H1 (cell line): ENCODE measurements around the gene RIF1. TPM values are rescaled to one million over a fixed set of nuclear protein-coding genes. Genes with fewer than 3 reads are reported as not detected.

ENCODE experiments used
- CTCF ChIA-PET: fragments of 300-600 bp; sonication (Branson Sonifier 250); formaldehyde crosslinking; loops from one replicate; lab custom pipeline; 2021; ENCODE audit not compliant: partially characterized antibody; lab: Charles Lee
- POLR2A ChIA-PET: fragments of 300-600 bp; sonication (Branson Sonifier 250); formaldehyde crosslinking; loops from one replicate; lab custom pipeline; 2021; ENCODE audit warnings: inconsistent platforms; ENCODE audit not compliant: partially characterized antibody; lab: Charles Lee
- DNase-seq, 2 experiments: peaks; one replicate each; pipeline versions ENCODE4 v3.0.0 to v3.0.0-alpha.2; 2010 to 2022; ENCODE audit warnings: low spot score in 2 of 2, low read depth in 1 of 2, mixed read lengths in 1 of 2
- FAIRE-seq: peaks from 2 replicates; lab custom pipeline; 2011; peaks lifted over from hg19 to GRCh38; lab: Jason Lieb, UNC
- H2AFZ ChIP-seq: 2 replicates; pipeline ENCODE4 v1.8.1; 2012; ENCODE audit warnings: low read length, inconsistent platforms
- H2AK5ac ChIP-seq: 2 replicates; pipeline ENCODE4 v1.6.1; 2013; ENCODE audit warnings: low read depth, low read length
- H2BK120ac ChIP-seq: replicated peaks from 2 replicates; pipeline ENCODE3; 2013; ENCODE audit warnings: low read depth, low read length, inconsistent platforms
- H2BK12ac ChIP-seq: 2 replicates; pipeline ENCODE4 v1.6.1; 2013; ENCODE audit warnings: low read depth, low read length
- H2BK15ac ChIP-seq: 2 replicates; pipeline ENCODE4 v1.6.1; 2013; ENCODE audit warnings: low read length
- H2BK20ac ChIP-seq: 2 replicates; pipeline ENCODE4 v1.6.1; 2013; ENCODE audit warnings: low read length
- H2BK5ac ChIP-seq: 2 replicates; pipeline ENCODE4 v1.6.1; 2013; ENCODE audit warnings: low read depth, low read length
- H3K14ac ChIP-seq: 2 replicates; pipeline ENCODE4 v1.6.1; 2013; ENCODE audit warnings: inconsistent platforms; ENCODE audit not compliant: insufficient read length
- H3K18ac ChIP-seq: 2 replicates; pipeline ENCODE4 v1.6.1; 2013; ENCODE audit warnings: low read length; ENCODE audit errors: extremely low read depth
- H3K23ac ChIP-seq: 2 replicates; pipeline ENCODE4 v1.6.1; 2013; ENCODE audit warnings: inconsistent platforms; ENCODE audit not compliant: insufficient read length
- H3K23me2 ChIP-seq: 2 replicates; pipeline ENCODE4 v1.6.1; 2013; ENCODE audit warnings: low read depth, low read length
- H3K27ac ChIP-seq: 2 replicates; pipeline ENCODE4 v1.6.1; 2011; ENCODE audit warnings: low read depth, low read length, inconsistent platforms
- H3K27me3 ChIP-seq, 4 experiments: replicated peaks in 1 of 4; 1 replicate in 1 of 4; 2 replicates in 3 of 4; pipeline versions ENCODE4 v1.6.1 to v1.8.1; 2011 to 2013; ENCODE audit warnings: low read length in 3 of 4, mild to moderate bottlenecking in 3 of 4, inconsistent platforms in 2 of 4, mixed read lengths in 2 of 4, moderate library complexity in 1 of 4; ENCODE audit not compliant: control insufficient read depth in 3 of 4, insufficient read depth in 3 of 4; ENCODE audit errors: extremely low read depth in 1 of 4
- H3K36me3 ChIP-seq, 4 experiments: 2 replicates each; pipeline versions ENCODE4 v1.6.1 to v1.8.1; 2011 to 2013; ENCODE audit warnings: mild to moderate bottlenecking in 4 of 4, low read length in 3 of 4, moderate library complexity in 2 of 4, control low read depth in 1 of 4, inconsistent platforms in 1 of 4; ENCODE audit not compliant: insufficient read depth in 4 of 4, control insufficient read depth in 2 of 4
- H3K4ac ChIP-seq: replicated peaks from 2 replicates; pipeline ENCODE3; 2013; ENCODE audit warnings: low read length, low read depth, mixed read lengths, inconsistent platforms; ENCODE audit not compliant: insufficient read length
- H3K4me1 ChIP-seq, 4 experiments: replicated peaks in 1 of 4; 1 replicate in 1 of 4; 2 replicates in 3 of 4; pipeline versions ENCODE4 v1.6.1 to v1.8.1; 2011 to 2013; ENCODE audit warnings: low read length in 3 of 4, inconsistent platforms in 2 of 4, mixed read lengths in 1 of 4; ENCODE audit not compliant: insufficient read depth in 4 of 4, control insufficient read depth in 3 of 4
- H3K4me2 ChIP-seq, 2 experiments: 2 replicates each; pipeline versions ENCODE4 v1.6.1 to v1.8.1; 2011 to 2013; ENCODE audit warnings: low read depth in 2 of 2, low read length in 2 of 2, control low read depth in 1 of 2, inconsistent platforms in 1 of 2, mild to moderate bottlenecking in 1 of 2; ENCODE audit not compliant: insufficient read depth in 1 of 2
- H3K4me3 ChIP-seq, 4 experiments: fragments of 200-600, 300-600 bp in 1 of 4; sonication (generic), shearing (Covaris generic), sonication (Bioruptor Twin) in 1 of 4; 2 replicates each; pipeline versions ENCODE4 v1.5.1 to v1.8.1; 2011 to 2016; ENCODE audit warnings: low read length in 4 of 4, low read depth in 3 of 4, control low read depth in 2 of 4, inconsistent platforms in 2 of 4, mild to moderate bottlenecking in 2 of 4, mixed read lengths in 1 of 4, moderate library complexity in 1 of 4; ENCODE audit not compliant: insufficient read depth in 2 of 4; ENCODE audit errors: extremely low read depth in 1 of 4
- H3K56ac ChIP-seq: replicated peaks from 2 replicates; pipeline ENCODE3; 2013; ENCODE audit warnings: low read depth, mild to moderate bottlenecking, mixed read lengths, low read length, inconsistent platforms; ENCODE audit not compliant: insufficient read length
- H3K79me1 ChIP-seq: 2 replicates; pipeline ENCODE4 v1.6.1; 2013; ENCODE audit warnings: low read depth, low read length, control low read depth
- H3K79me2 ChIP-seq, 2 experiments: 2 replicates each; pipeline versions ENCODE4 v1.6.1 to v1.8.1; 2012 to 2013; ENCODE audit warnings: low read length in 2 of 2, mild to moderate bottlenecking in 2 of 2, inconsistent platforms in 1 of 2; ENCODE audit not compliant: insufficient read depth in 2 of 2, control insufficient read depth in 1 of 2
- H3K9ac ChIP-seq, 4 experiments: replicated peaks in 1 of 4; 1 replicate in 1 of 4; 2 replicates in 3 of 4; pipeline versions ENCODE4 v1.6.1 to v1.8.1; 2011 to 2013; ENCODE audit warnings: low read depth in 3 of 4, low read length in 3 of 4, control low read depth in 2 of 4, mild to moderate bottlenecking in 2 of 4, moderate library complexity in 2 of 4, inconsistent platforms in 1 of 4; ENCODE audit errors: extremely low read depth in 1 of 4
- H3K9me3 ChIP-seq, 2 experiments: 2 replicates each; pipeline versions ENCODE4 v1.6.1 to v1.8.1; 2012 to 2013; ENCODE audit warnings: mild to moderate bottlenecking in 2 of 2, moderate library complexity in 2 of 2, control low read depth in 1 of 2, inconsistent platforms in 1 of 2, low read depth in 1 of 2, low read length in 1 of 2, mixed read lengths in 1 of 2; ENCODE audit not compliant: insufficient read depth in 2 of 2
- H4K20me1 ChIP-seq, 2 experiments: replicated peaks in 1 of 2; 2 replicates each; pipeline versions ENCODE3 to v1.8.1; 2011 to 2013; ENCODE audit warnings: inconsistent platforms in 2 of 2, low read length in 2 of 2, mild to moderate bottlenecking in 1 of 2; ENCODE audit not compliant: insufficient read depth in 2 of 2, control insufficient read depth in 1 of 2
- H4K5ac ChIP-seq: 2 replicates; pipeline ENCODE4 v1.6.1; 2013; ENCODE audit warnings: low read length, low read depth, mixed read lengths, inconsistent platforms; ENCODE audit not compliant: insufficient read length
- H4K8ac ChIP-seq: 2 replicates; pipeline ENCODE4 v1.8.0; 2013; ENCODE audit warnings: mild to moderate bottlenecking, moderate library complexity, low read length, inconsistent platforms; ENCODE audit not compliant: insufficient read depth; ENCODE audit errors: extremely low read depth
- H4K91ac ChIP-seq: replicated peaks from 2 replicates; pipeline ENCODE3; 2013; ENCODE audit warnings: low read length, mixed read lengths, inconsistent platforms; ENCODE audit not compliant: insufficient read length
- GABPA ChIP-seq: IDR thresholded peaks from 2 replicates; pipeline ENCODE4 v1.6.1; 2011; ENCODE audit warnings: mild to moderate bottlenecking, low read length, moderate library complexity, borderline replicate concordance; ENCODE audit not compliant: insufficient read depth
- POLR2AphosphoS5 ChIP-seq: IDR thresholded peaks from 2 replicates; pipeline ENCODE4 v1.6.1; 2011; ENCODE audit warnings: low read depth, low read length
- SP2 ChIP-seq: IDR thresholded peaks from 2 replicates; pipeline ENCODE4 v1.6.1; 2012; ENCODE audit warnings: mild to moderate bottlenecking, low read length, inconsistent platforms
- WGBS, 2 experiments: shearing (Covaris generic) in 1 of 2; methylation state at CpG; one replicate each; pipeline versions ENCODE4 v1.1.6 to v1.1.7; 2013 to 2015; ENCODE audit warnings: low lambda C conversion rate in 2 of 2, mixed read lengths in 2 of 2, inconsistent platforms in 1 of 2, low coverage in 1 of 2, missing lambda C conversion rate in 1 of 2; ENCODE audit not compliant: insufficient replicate concordance in 2 of 2, insufficient coverage in 1 of 2, insufficient read length in 1 of 2; ENCODE audit errors: extremely low coverage in 1 of 2, missing lambda C conversion rate in 1 of 2; 5-methylcytosine and 5-hydroxymethylcytosine counted together
- polyA plus RNA-seq, 7 experiments: library from polyadenylated mRNA; depleted of rRNA in 3 of 7; stranded (reverse) in 5 of 7; unstranded in 2 of 7; fragments of >200 nt in 5 of 7; fragments of 200-250 nt in 2 of 7; gene quantifications; 1 replicate in 5 of 7; 2 replicates in 1 of 7; 4 replicates in 1 of 7; pipeline versions ENCODE4 v1.2.1 to v1.2.3, GENCODE V29; 2011 to 2013; ENCODE audit warnings: missing spikeins in 2 of 7, mixed read lengths in 2 of 7
- total RNA-seq: library from RNA; stranded (reverse); fragmentation: NEBNext Ultra II Directional; extraction: Animal tissue kit (Norgen Biotek cat#: 25700); gene quantifications from 2 replicates; pipeline ENCODE4 v1.2.1, GENCODE V29; 2021

The RIF1 gene
- total and polyA plus RNA-seq, 2 of the 8 experiments (the other 6 are each of a cell fraction or from before 2014, with no cell fraction given), result 9.5 to 104 TPM

GRCh38 chr2:151438506-151438905, 28.8 kb downstream of the RIF1 start:
- Histone ChIP-seq H3K27me3 (no peaks in the 10 kb centered on the region), H3K9me3 (no peaks in the 10 kb centered on the region), H3K4me2 (no peak overlapping the region), H3K4ac (no peak overlapping the region), H2BK120ac (no peak overlapping the region), H2BK15ac (no peak overlapping the region), H2BK5ac (no peak overlapping the region), H3K18ac (no peak overlapping the region), H3K79me1 (peaks cover 2% of the 10 kb centered on the region; the same call in 1 of the 2 replicates), H3K79me2 (peaks cover 0 to 6% of the 10 kb centered on the region in 2 experiments; a peak in 1 of 4 replicates), H2BK12ac (no peak overlapping the region), H3K14ac (no peak overlapping the region), H2AFZ (no peak overlapping the region), H3K4me1 (no peaks in the 10 kb centered on the region), H3K23me2 (no peaks in the 10 kb centered on the region), H2AK5ac (no peak overlapping the region), H2BK20ac (no peak overlapping the region), H3K4me3 (no peak overlapping the region), H4K91ac (no peak overlapping the region), H3K36me3 (peaks cover 11 to 95% (median 61%) of the 10 kb centered on the region in 4 experiments), H3K27ac (no peak overlapping the region), H3K23ac (no peak overlapping the region), H3K56ac (no peak overlapping the region), H3K9ac (no peak overlapping the region), H4K5ac (no peak overlapping the region), H4K8ac (no peak overlapping the region), H4K20me1 (peaks cover 0 to 3% of the 10 kb centered on the region in 2 experiments)
- no peak for DNase-seq
- CTCF ChIA-PET, result interaction anchor here (0.6 to 5.4 kb wide), 14 partner anchors 9 to 1235 kb away, joined by 3 to 40 read pairs (median 4); no protein-coding TSS in a partner anchor
- TF ChIP-seq GABPA (no peak), SP2 (no peak), POLR2AphosphoS5 (no peak)
- 91 to 100% methylated on average over 1 to 4 of the region's 4 CpGs for WGBS, 2 experiments
- FAIRE-seq, result no peak
- POLR2A ChIA-PET, result interaction anchor here (0.7 to 1.8 kb wide), 4 partner anchors 9 to 29 kb away, joined by 3 to 4 read pairs (median 3); no protein-coding TSS in a partner anchor
